ENCODE results near the gene ABHD12B.
A peak's percentile ranks its signal among the peaks of the same experiment; 100 is the strongest.
"Not testable (repeated sequence)": the region's sequence is repeated elsewhere in the genome, so short reads cannot be mapped to it uniquely, and the experiment has no call there.

ABHD12B gene

GRCh38 chr14:50897658-50898175 is 25.9 kb downstream of the ABHD12B start:
- no peak for DNase-seq

GRCh38 chr14:50901361-50901760 is 29.5 kb downstream of the ABHD12B start:
- DNase-seq: no peak

GRCh38 chr14:50904719-50905118 is 32.9 kb downstream of the ABHD12B start:
- no peak for DNase-seq

- no peak for DNase-seq
Measured at GRCh38 chr14:50906326-50907065, 34.6 kb downstream of the ABHD12B start.

- no peak for DNase-seq
Measured at GRCh38 chr14:50910495-50911420, 38.9 kb downstream of the ABHD12B start.

- no peak for DNase-seq
Measured at GRCh38 chr14:50917449-50917848, 45.6 kb downstream of the ABHD12B start.

GRCh38 chr14:50919524-50919923 is 47.7 kb downstream of the ABHD12B start:
- DNase-seq: not testable (repeated sequence)

- peak; percentile 92 for DNase-seq
Measured at GRCh38 chr14:50920482-50921230, 48.8 kb downstream of the ABHD12B start.

- DNase-seq: no peak
Measured at GRCh38 chr14:50922803-50923202, 51.0 kb downstream of the ABHD12B start.

- DNase-seq: no peak
Measured at GRCh38 chr14:50924236-50924635, 52.4 kb downstream of the ABHD12B start.

GRCh38 chr14:50924843-50925242 is 53.0 kb downstream of the ABHD12B start:
- DNase-seq: no peak

- DNase-seq: no peak
Measured at GRCh38 chr14:50926851-50927386, 55.1 kb downstream of the ABHD12B start.

GRCh38 chr14:50928002-50928635 is 56.3 kb downstream of the ABHD12B start:
- DNase-seq: no peak

- no peak for DNase-seq
Measured at GRCh38 chr14:50929506-50929905, 57.7 kb downstream of the ABHD12B start.

- DNase-seq: no peak
Measured at GRCh38 chr14:50931559-50931958, 59.7 kb downstream of the ABHD12B start.

- no peak for DNase-seq
Measured at GRCh38 chr14:50932156-50932555, 60.3 kb downstream of the ABHD12B start.

- DNase-seq: no peak
Measured at GRCh38 chr14:50932592-50933495, 61.0 kb downstream of the ABHD12B start.

GRCh38 chr14:50935126-50936015 is 63.5 kb downstream of the ABHD12B start:
- DNase-seq: no peak

- DNase-seq: no peak
Measured at GRCh38 chr14:50936016-50936340, 64.1 kb downstream of the ABHD12B start.

GRCh38 chr14:50936882-50937281 is 65.0 kb downstream of the ABHD12B start:
- no peak for DNase-seq
